NCI-H526 (cell line): ENCODE data around the gene LIG3.
A peak's percentile ranks its signal among the peaks of the same experiment; 100 is the strongest.
"Not testable (repeated sequence)": the region's sequence is repeated elsewhere in the genome, so short reads cannot be mapped to it uniquely, and the experiment has no call there.

Experiments
- DNase-seq, 2 experiments: peaks; one replicate each; lab custom pipeline; 2025; lab: John Stamatoyannopoulos, UW

Gene LIG3

DNA sequence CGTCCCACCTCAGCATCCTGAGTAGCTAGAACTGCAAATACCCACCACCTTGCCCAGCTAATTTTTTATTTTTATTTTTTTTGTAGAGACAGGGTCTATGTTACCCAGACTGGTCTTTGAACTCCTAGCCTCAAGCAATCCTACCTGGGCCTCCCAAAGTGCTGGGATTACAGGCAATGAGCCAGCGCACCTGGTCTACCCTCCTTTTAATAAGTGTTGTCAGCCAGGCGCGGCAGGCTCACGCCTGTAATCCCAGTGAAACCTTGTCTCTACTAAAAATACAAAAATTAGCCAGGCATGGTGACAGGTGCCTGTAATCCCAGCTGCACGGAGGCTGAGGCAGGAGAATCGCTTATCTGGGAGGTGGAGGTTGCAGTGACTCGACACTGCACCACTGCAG, 63.9 kb downstream of the LIG3 start:
- DNase-seq = no peak

DNA sequence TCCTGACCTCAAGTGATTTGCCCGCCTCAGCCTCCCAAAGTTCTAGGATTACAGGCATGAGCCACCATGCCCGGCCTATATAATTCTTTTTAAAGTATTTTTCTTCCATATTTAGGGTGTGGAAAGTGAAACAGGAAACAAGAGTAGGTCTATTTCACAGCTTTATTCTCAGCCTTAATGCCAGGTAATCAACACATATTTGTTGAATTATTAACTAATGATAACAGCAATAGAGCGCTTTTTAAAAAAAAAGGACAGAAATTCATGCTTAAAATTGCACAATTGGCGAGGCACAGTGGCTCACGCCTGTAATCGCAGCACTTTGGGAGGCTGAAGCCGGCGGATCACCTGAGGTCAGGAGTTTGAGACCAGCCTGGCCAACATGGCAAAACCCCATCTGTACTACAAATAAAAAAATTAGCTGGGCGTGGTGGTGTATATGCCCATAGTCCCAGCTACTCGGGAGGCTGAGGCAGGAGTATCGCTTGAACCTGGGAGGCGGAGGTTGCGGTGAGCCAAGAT, 65.2 kb downstream of the LIG3 start:
- DNase-seq = not testable (repeated sequence)

DNA sequence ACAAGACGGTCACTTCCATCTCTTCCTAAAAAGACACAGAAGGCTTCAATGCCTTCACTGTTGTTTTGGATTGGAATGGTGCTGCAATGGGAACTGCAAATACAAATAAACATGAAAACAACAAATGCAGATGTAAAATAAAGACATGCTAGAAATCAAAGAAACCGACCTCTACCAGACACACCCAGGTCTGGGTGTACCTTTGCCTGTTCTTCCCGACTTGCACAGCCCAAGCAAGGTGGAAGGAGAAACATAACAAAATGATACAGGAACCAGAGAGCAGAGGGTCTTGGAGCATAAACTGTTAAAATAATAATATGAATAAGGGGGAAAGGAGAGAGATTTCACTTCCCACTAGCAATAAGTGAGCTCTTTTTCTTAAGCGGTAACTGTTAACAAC, 65.9 kb downstream of the LIG3 start:
- DNase-seq = no peak

DNA sequence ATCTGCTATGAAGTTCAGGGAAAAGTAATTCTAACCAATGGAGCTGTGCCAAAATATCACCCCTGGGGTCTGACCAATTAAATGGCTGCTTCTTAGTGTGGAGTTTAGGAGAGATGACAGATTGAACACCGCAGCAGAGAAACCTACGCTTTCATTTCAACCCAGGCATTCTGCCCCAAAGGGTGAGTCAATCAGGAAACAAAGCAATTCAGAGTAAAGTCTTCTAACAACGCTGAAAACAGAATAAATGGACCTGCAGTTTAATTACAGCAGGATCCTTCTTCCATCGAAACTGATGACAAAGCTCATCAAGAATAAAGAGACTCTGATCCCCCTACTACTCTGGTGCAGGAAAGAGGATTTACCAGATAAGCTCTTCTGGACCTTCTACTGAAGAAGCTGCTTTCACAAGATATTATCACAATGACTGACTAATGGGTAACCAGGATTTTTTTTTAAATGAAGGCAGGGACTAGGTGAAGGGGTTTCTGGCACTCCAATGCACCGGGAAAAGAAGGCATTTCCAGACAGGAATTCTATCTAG, 66.5 kb downstream of the LIG3 start:
- DNase-seq = no peak

DNA sequence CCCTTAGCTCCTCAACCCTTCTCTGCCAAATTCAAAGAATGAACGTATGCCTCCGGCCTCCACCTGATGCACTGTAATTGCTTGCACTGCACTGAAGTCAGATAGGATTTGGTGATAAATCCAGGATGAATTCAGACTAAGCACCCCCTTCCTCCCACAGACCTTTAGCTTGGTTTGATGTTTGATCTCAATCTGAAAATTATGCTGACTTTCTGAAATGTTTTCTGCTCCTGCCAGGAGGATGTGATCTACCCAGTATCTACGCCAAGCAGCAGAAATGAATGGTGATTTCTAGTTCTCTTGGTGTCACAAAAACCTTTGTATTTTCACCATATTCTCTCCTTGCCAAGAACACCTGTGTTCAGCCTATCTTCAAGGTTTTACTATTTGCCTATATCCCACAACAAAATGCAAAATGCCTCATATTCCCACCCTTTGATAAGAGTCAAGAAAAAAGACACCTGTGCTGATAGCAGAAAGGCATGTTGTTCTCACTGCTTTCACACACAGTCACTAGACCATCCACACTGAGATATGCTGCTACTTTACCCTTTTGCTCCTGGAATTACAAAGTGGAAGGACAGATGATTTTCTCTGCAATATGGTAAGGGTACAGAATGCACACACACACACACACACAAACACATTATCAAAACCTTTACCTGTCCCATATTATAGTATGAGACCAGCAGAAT, 68.5 kb downstream of the LIG3 start:
- DNase-seq = no peak

DNA sequence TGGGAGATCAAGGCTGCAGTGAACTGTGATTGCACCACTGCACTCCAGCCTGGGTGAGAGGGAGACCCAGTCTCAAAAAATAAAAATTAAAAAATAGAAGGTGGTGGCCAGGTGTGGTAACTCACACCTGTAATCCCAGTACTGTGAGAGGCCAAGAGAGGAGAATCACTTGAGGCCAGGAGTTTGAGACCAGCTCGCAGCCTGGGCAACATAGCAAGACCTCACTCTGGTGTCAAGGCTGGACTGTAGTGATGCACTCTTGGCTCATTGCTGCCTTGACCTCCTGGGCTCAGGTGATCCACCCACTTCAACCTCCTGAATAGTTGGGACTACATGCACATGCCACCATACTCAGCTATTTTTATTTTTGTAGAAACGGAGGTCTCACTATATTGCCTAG, 69.9 kb downstream of the LIG3 start:
- no peak for DNase-seq

DNA sequence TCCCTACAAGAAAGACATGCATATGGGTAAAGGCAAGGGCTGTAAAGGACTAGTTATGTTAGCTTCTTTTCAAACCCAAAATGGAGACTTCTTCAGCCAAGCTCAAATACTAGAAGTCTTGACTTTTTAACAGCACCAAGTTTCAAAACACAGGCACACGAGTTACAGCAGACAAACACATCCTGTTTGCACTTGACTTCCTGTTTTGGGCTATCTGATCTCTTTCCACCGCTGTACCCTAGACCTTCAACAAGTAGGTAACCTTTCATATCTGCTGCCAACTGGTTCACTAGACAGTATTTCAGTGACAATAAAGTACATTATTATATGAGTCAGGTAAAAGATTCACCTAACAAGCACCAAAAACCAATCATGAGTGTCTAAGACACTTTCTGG, 70.9 kb downstream of the LIG3 start:
- DNase-seq = no peak

DNA sequence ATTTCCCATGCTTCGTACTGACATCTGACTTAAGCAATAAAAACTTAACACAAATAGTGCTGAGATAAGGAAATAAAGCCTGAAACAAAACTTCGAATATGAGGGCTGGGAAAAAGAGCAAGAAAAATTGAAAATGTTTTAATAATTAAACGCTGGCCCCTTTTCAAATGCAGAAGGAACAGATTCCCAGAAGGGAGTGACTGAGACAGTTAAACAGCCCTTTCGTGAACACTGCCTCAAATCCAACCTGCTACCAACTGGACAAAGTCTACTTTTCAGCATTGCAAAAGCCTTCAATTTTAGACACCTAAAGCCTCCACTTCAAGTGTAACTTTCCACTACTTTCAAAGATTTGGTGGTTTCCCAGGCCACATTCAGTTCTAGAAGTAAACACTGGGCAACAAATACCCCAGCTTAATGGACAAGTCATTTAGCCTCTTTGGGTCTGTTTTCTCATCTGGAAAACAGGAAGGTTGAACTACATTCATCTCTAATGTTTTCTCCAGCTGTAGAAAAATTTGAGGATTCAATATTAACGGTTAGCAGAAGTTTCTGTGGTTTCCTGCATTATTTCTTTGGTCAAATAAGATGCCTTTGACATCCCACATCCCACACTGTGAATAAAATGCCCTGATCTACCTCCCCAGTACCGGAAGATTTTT, 71.4 kb downstream of the LIG3 start:
- DNase-seq = no peak

DNA sequence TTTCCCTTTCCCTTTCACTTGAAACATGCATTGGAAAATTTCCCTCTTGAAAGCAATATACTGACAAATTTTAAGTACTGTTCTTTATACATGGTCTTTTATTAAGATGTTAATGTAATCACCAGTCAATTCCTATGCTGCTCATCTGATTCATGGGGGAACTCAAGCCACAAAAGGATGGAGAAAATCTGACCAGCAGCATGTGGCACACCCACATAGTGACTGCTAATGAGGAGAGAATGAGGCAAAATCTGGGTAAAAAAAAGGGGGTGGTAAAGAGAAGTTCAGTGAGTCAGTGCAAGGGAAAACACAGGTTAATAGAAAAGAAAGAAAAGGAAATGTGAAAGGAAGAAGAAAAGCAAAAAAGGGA, 71.9 kb downstream of the LIG3 start:
- no peak for DNase-seq

DNA sequence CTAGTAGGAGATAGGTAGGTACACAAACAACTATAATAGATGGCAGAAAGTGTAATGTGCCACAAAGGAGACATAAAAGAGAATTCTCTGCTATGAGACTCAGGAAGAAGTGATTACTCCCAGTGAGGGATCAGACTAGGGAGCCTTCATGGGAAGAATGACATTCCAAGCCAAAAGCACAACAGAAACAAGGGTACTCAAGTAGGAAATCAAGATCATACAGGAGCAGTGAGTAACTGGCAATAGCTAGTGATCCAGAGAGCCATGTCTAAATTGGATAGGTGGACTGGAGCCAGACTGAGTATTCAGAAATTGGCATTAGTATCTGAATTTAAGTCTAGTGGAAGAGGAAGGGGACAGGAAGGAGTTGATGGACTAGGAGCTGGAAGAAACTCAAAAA, 72.5 kb downstream of the LIG3 start:
- no peak for DNase-seq

DNA sequence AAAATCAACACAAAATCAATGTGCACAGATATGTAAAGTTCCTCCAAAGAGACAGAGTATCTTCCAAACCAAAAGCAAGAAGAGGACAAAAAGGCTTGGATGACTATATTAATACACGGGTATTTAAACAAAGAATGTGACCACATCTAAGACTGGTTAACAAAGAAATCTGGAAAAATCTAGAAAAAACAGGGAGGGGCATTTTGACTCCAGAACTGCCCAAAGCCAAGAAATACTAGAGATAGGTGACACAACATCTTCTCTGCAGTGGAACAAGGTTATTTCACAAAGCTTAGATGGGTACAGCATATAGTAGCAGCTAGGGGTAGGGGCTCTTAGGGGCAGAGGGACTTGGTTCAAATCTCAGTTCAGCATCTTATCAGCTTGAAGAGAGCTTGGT, 72.9 kb downstream of the LIG3 start:
- no peak for DNase-seq

DNA sequence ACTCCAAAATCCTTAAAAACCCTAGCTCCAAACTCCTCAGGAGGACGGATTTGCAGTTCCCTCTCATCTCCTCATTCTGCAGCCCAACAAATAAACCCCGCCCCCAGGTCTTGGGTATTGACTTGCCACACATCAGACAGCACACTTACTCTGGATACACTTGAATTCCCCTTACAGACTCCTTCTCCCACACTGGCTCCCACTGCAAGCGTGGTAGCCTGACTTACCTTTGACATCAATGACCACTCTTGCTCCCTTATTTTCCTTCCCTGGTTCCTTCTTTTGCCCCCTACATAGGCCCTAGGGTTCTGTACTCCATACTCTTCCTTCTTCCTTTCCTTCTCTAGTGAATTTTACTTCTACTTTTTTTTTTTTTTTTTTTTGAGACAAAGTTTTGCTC, 75.7 kb downstream of the LIG3 start:
- DNase-seq = peak in 1 of 2 experiments; percentile 7

DNA sequence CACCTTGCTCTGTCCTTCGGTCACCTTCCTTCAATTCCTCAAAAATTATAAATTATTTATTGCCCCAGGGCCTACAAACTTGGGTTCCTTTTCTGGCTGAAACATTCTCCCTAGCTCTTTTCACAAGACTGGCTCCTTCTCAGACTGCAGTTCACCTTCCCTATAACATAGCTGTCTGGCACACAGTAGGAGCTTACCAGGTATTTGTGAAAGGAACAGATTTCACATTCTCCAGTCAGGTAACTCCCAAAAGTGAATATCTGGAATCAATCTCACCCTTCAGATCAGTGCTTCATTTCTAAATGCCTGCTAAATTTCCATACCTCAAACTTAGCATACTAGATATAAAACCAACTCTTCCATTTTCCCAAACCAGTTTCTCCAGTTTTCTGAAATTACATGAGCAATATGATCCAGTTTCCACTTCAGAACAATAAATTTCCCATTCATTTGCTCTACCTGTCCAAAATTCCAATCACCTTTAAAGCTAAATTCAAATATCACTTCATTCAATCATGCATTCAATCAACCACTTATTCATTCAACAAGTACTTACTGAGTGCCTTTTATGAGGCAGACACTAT, 77.1 kb downstream of the LIG3 start:
- DNase-seq = peak; percentile 44 to 57
